Stimulated activated naive CD8-positive, alpha-beta T cell treated with anti-CD3 and anti-CD28 coated beads, Interleukin-15, amount 100 ng/mL, for 72 hours (primary cell): ENCODE data around the gene ABCC9.

Experiments used
- ATAC-seq: fragments of 150-1000 bp; cut with Tn5 transposase; 2 replicates; pipeline ENCODE4 v1.10.0; 2021; ENCODE audit warnings: mild to moderate bottlenecking, moderate library complexity
- DNase-seq, 2 donors: peaks; one replicate each; pipeline ENCODE4 v3.0.0; 2021 to 2022
- H3K27ac Mint-ChIP-seq, 2 donors: one replicate each; pipeline ENCODE4 v1.8.0; 2022; ENCODE audit warnings: mild to moderate bottlenecking in 2 of 2, mixed read lengths in 2 of 2, moderate library complexity in 2 of 2
- H3K27me3 Mint-ChIP-seq: one replicate; pipeline ENCODE4 v1.8.0; 2022; ENCODE audit warnings: mixed read lengths
- H3K4me1 Mint-ChIP-seq: one replicate; pipeline ENCODE4 v1.8.0; 2022; ENCODE audit warnings: mild to moderate bottlenecking, mixed read lengths
- H3K4me3 Mint-ChIP-seq, 2 donors: one replicate each; pipeline ENCODE4 v1.8.0; 2022; ENCODE audit warnings: mild to moderate bottlenecking in 2 of 2, mixed read lengths in 2 of 2, moderate library complexity in 1 of 2
- H3K9me3 Mint-ChIP-seq, 2 donors: one replicate each; pipeline ENCODE4 v1.8.0; 2022; ENCODE audit warnings: mixed read lengths in 2 of 2

The ABCC9 gene

GRCh38 chr12:21860534-21860933 lies 80.7 kb downstream of the ABCC9 start:
- no peaks in the 10 kb centered on the region for H3K4me1 Mint-ChIP-seq
- no peak overlapping the region for H3K4me3 Mint-ChIP-seq
- H3K9me3 Mint-ChIP-seq, result peaks cover 0 to 7% of the 10 kb centered on the region in 2 donors
- H3K27me3 Mint-ChIP-seq, result peaks cover 8% of the 10 kb centered on the region
- no peak for ATAC-seq
- no peak for DNase-seq
- H3K27ac Mint-ChIP-seq, result no peak overlapping the region

- peaks cover 8% of the 10 kb centered on the region for H3K27me3 Mint-ChIP-seq
- H3K27ac Mint-ChIP-seq, result no peak overlapping the region
- no peaks in the 10 kb centered on the region for H3K4me1 Mint-ChIP-seq
- DNase-seq (no peak), ATAC-seq (no peak)
- peaks cover 0 to 7% of the 10 kb centered on the region in 2 donors for H3K9me3 Mint-ChIP-seq
- no peak overlapping the region for H3K4me3 Mint-ChIP-seq
These were observed 81.1 kb downstream of the ABCC9 start for GRCh38 chr12:21860128-21860527.

- Mint-ChIP-seq H3K4me1 (no peaks in the 10 kb centered on the region), H3K9me3 (no peaks in the 10 kb centered on the region), H3K27me3 (peaks cover 18% of the 10 kb centered on the region), H3K4me3 (no peak overlapping the region), H3K27ac (no peak overlapping the region)
- DNase-seq, result no peak
- ATAC-seq, result no peak
These were observed 89.0 kb downstream of the ABCC9 start for GRCh38 chr12:21852251-21852650.

- ATAC-seq (no peak), DNase-seq (no peak)
- Mint-ChIP-seq H3K9me3 (no peaks in the 10 kb centered on the region), H3K27ac (no peak overlapping the region), H3K27me3 (peaks cover 18% of the 10 kb centered on the region), H3K4me3 (no peak overlapping the region), H3K4me1 (no peaks in the 10 kb centered on the region)
These were observed 90.1 kb downstream of the ABCC9 start for GRCh38 chr12:21851151-21851550.

- DNase-seq, result no peak
- no peak overlapping the region for H3K4me3 Mint-ChIP-seq
- ATAC-seq, result no peak
- no peaks in the 10 kb centered on the region for H3K9me3 Mint-ChIP-seq
- H3K27ac Mint-ChIP-seq, result no peak overlapping the region
- H3K27me3 Mint-ChIP-seq, result peaks cover 18% of the 10 kb centered on the region
- H3K4me1 Mint-ChIP-seq, result no peaks in the 10 kb centered on the region
These were observed 90.8 kb downstream of the ABCC9 start for GRCh38 chr12:21850419-21850818.

- no peak for ATAC-seq
- no peak for DNase-seq
- no peaks in the 10 kb centered on the region for H3K9me3 Mint-ChIP-seq
- no peaks in the 10 kb centered on the region for H3K4me1 Mint-ChIP-seq
- no peak overlapping the region for H3K4me3 Mint-ChIP-seq
- H3K27me3 Mint-ChIP-seq, result peaks cover 18% of the 10 kb centered on the region
- peak overlapping the region in 1 of 2 donors; percentile 12 for H3K27ac Mint-ChIP-seq
These were observed 91.3 kb downstream of the ABCC9 start for GRCh38 chr12:21849878-21850277.

- DNase-seq (no peak), ATAC-seq (no peak)
- H3K27ac Mint-ChIP-seq, result no peak overlapping the region
- H3K4me1 Mint-ChIP-seq, result no peaks in the 10 kb centered on the region
- no peaks in the 10 kb centered on the region for H3K9me3 Mint-ChIP-seq
- no peak overlapping the region for H3K4me3 Mint-ChIP-seq
- H3K27me3 Mint-ChIP-seq, result peaks cover 18% of the 10 kb centered on the region
These were observed 93.0 kb downstream of the ABCC9 start for GRCh38 chr12:21848192-21848591.

GRCh38 chr12:21843795-21844194 lies 97.4 kb downstream of the ABCC9 start:
- Mint-ChIP-seq H3K27ac (no peak overlapping the region), H3K27me3 (peaks cover 14% of the 10 kb centered on the region), H3K4me1 (no peaks in the 10 kb centered on the region), H3K4me3 (no peak overlapping the region), H3K9me3 (no peaks in the 10 kb centered on the region)
- DNase-seq (no peak), ATAC-seq (no peak)

- no peaks in the 10 kb centered on the region for H3K4me1 Mint-ChIP-seq
- no peaks in the 10 kb centered on the region for H3K9me3 Mint-ChIP-seq
- DNase-seq (no peak), ATAC-seq (no peak)
- H3K27ac Mint-ChIP-seq, result no peak overlapping the region
- H3K4me3 Mint-ChIP-seq, result no peak overlapping the region
- peaks cover 5% of the 10 kb centered on the region for H3K27me3 Mint-ChIP-seq
These were observed 101.5 kb downstream of the ABCC9 start for GRCh38 chr12:21839776-21840175.

GRCh38 chr12:21837847-21838246 lies 103.4 kb downstream of the ABCC9 start:
- Mint-ChIP-seq H3K4me1 (no peaks in the 10 kb centered on the region), H3K27me3 (peaks cover 5% of the 10 kb centered on the region), H3K27ac (no peak overlapping the region), H3K4me3 (no peak overlapping the region), H3K9me3 (no peaks in the 10 kb centered on the region)
- no peak for ATAC-seq
- no peak for DNase-seq

- no peak for ATAC-seq
- Mint-ChIP-seq H3K9me3 (no peaks in the 10 kb centered on the region), H3K27me3 (no peaks in the 10 kb centered on the region), H3K27ac (no peak overlapping the region), H3K4me1 (no peaks in the 10 kb centered on the region), H3K4me3 (no peak overlapping the region)
- DNase-seq, result no peak
These were observed 109.4 kb downstream of the ABCC9 start for GRCh38 chr12:21831791-21832344.

- no peak for DNase-seq
- ATAC-seq, result no peak
- no peaks in the 10 kb centered on the region for H3K9me3 Mint-ChIP-seq
- H3K4me3 Mint-ChIP-seq, result no peak overlapping the region
- no peak overlapping the region for H3K27ac Mint-ChIP-seq
- no peaks in the 10 kb centered on the region for H3K27me3 Mint-ChIP-seq
- no peaks in the 10 kb centered on the region for H3K4me1 Mint-ChIP-seq
These were observed 112.4 kb downstream of the ABCC9 start for GRCh38 chr12:21828779-21829178.

GRCh38 chr12:21828136-21828775 lies 113.0 kb downstream of the ABCC9 start:
- ATAC-seq (no peak), DNase-seq (no peak)
- Mint-ChIP-seq H3K4me3 (no peak overlapping the region), H3K27me3 (no peaks in the 10 kb centered on the region), H3K27ac (no peak overlapping the region), H3K9me3 (no peaks in the 10 kb centered on the region), H3K4me1 (no peaks in the 10 kb centered on the region)

- no peak for DNase-seq
- Mint-ChIP-seq H3K4me3 (no peak overlapping the region), H3K4me1 (no peaks in the 10 kb centered on the region), H3K27ac (no peak overlapping the region), H3K9me3 (no peaks in the 10 kb centered on the region), H3K27me3 (no peaks in the 10 kb centered on the region)
- ATAC-seq, result no peak
These were observed 114.1 kb downstream of the ABCC9 start for GRCh38 chr12:21827083-21827482.

GRCh38 chr12:21826618-21826910 lies 114.7 kb downstream of the ABCC9 start:
- DNase-seq, result no peak
- Mint-ChIP-seq H3K27me3 (no peaks in the 10 kb centered on the region), H3K9me3 (no peaks in the 10 kb centered on the region), H3K4me1 (no peaks in the 10 kb centered on the region), H3K4me3 (no peak overlapping the region), H3K27ac (no peak overlapping the region)
- no peak for ATAC-seq

GRCh38 chr12:21825886-21826617 lies 115.2 kb downstream of the ABCC9 start:
- Mint-ChIP-seq H3K9me3 (no peaks in the 10 kb centered on the region), H3K4me3 (no peak overlapping the region), H3K27me3 (no peaks in the 10 kb centered on the region), H3K4me1 (no peaks in the 10 kb centered on the region), H3K27ac (no peak overlapping the region)
- DNase-seq (no peak), ATAC-seq (no peak)

GRCh38 chr12:21823581-21823980 lies 117.6 kb downstream of the ABCC9 start:
- no peak overlapping the region for H3K27ac Mint-ChIP-seq
- no peaks in the 10 kb centered on the region for H3K27me3 Mint-ChIP-seq
- no peak for DNase-seq
- no peaks in the 10 kb centered on the region for H3K9me3 Mint-ChIP-seq
- no peak overlapping the region for H3K4me3 Mint-ChIP-seq
- ATAC-seq, result no peak
- H3K4me1 Mint-ChIP-seq, result no peaks in the 10 kb centered on the region
